Testis (tissue), 3 donors: ENCODE data around the gene PRKCG. TPM values are rescaled to one million over a fixed set of nuclear protein-coding genes. Genes with fewer than 3 reads are reported as not detected.

ENCODE experiments used
- DNase-seq: peaks from one replicate; pipeline ENCODE4 v3.0.0-alpha.2; 2019
- H3K27ac ChIP-seq, 2 donors: fragments of 200-600 bp; sonication (generic); one replicate each; pipeline ENCODE4 v1.5.1; 2019
- H3K27me3 ChIP-seq: fragments of 200-600 bp; sonication (generic); one replicate; pipeline ENCODE4 v1.5.1; 2019
- H3K36me3 ChIP-seq: fragments of 200-600 bp; sonication (generic); one replicate; pipeline ENCODE4 v1.5.1; 2017; ENCODE audit warnings: low read depth; ENCODE audit errors: missing control alignments
- H3K4me1 ChIP-seq: fragments of 200-600 bp; sonication (generic); one replicate; pipeline ENCODE4 v1.5.1; 2019
- H3K4me3 ChIP-seq, 2 donors: fragments of 200-600 bp; sonication (generic); one replicate each; pipeline ENCODE4 v1.5.1; 2017 to 2019
- H3K9me3 ChIP-seq: fragments of 200-600 bp; sonication (generic); one replicate; pipeline ENCODE4 v1.5.1; 2017
- POLR2A ChIP-seq: fragments of 450-650 bp; IDR thresholded peaks from one replicate; pipeline ENCODE4 v1.6.1; 2017; ENCODE audit warnings: antibody characterized with exemption, mild to moderate bottlenecking, moderate library complexity
- WGBS, 2 donors: methylation state at CpG; one replicate each; pipeline ENCODE4 v1.1.5; 2018; 5-methylcytosine and 5-hydroxymethylcytosine counted together
- intact Hi-C: fragments of 100-400 bp; cut with DNase I; formaldehyde crosslinking; loops from one replicate; pipeline ENCODE4 v1.15.1; 2023; ENCODE audit warnings: low total_unique reads
- polyA plus RNA-seq: library from polyadenylated mRNA; stranded (reverse); fragments of 350-450 nt; fragmentation: Illumina TruSeq; extraction: RNeasy Lipid Tissue Mini Kit (QIAGEN cat#74804); gene quantifications from one replicate; pipeline ENCODE4 v1.2.3, GENCODE V29; 2014; ENCODE audit warnings: low read depth, low replicate concordance; ENCODE audit not compliant: insufficient read depth
- total RNA-seq, 2 donors: library from RNA; depleted of rRNA; stranded (reverse); fragments of >200 nt; gene quantifications; one replicate each; pipeline ENCODE4 v1.2.3, GENCODE V29; 2016
- TF ChIP-seq, protein P1 (sequence below), 3 experiments: fragments of 450-650 bp in 2 of 3; fragments of 200-600 bp in 1 of 3; sonication (generic) in 1 of 3; IDR thresholded peaks; one replicate each; pipeline ENCODE4 v1.5.1; 2016 to 2019; ENCODE audit warnings: antibody characterized with exemption in 3 of 3, mild to moderate bottlenecking in 2 of 3, moderate library complexity in 1 of 3

The PRKCG gene
- total and polyA plus RNA-seq, 3 donors from 2014 or later = 3.7 to 10.6 (median 4.3) TPM

DNA sequence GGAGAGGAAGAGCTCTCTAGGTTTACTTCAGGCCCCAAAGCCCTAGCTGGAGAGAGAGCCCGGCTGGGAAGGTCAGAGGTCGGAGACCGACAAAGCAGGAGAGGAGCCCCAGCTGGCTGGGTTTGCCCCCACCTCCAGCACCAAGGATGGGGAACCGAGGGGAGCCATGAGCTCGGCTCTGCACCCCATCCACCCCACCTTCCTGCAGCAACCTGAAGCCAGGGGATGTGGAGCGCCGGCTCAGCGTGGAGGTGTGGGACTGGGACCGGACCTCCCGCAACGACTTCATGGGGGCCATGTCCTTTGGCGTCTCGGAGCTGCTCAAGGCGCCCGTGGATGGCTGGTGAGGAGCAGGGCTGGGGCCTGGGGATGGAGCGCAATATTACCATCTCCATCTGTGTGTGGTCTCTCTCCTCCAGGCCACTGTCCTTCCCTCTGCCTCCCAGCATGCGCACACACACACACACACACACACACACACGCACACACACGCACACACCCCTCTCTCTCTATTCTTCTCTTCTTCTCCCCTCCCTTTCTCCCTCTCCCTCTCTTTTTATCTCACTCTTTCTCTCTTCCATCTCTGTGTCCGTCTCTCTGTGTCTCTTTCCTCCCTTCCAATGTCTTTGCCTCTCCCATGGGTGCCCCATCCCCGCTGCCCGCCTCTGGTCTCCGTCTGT, 10.4 kb downstream of the PRKCG start:
- H3K4me3 ChIP-seq = no peak overlapping the region
- no peak overlapping the region for H3K27ac ChIP-seq
- 71 to 76% methylated on average over 17 to 22 of the region's 23 CpGs for WGBS, 2 donors
- intact Hi-C loops = no loop called here
- H3K36me3 ChIP-seq = no peaks in the 10 kb centered on the region
- TF ChIP-seq, protein P1, sequence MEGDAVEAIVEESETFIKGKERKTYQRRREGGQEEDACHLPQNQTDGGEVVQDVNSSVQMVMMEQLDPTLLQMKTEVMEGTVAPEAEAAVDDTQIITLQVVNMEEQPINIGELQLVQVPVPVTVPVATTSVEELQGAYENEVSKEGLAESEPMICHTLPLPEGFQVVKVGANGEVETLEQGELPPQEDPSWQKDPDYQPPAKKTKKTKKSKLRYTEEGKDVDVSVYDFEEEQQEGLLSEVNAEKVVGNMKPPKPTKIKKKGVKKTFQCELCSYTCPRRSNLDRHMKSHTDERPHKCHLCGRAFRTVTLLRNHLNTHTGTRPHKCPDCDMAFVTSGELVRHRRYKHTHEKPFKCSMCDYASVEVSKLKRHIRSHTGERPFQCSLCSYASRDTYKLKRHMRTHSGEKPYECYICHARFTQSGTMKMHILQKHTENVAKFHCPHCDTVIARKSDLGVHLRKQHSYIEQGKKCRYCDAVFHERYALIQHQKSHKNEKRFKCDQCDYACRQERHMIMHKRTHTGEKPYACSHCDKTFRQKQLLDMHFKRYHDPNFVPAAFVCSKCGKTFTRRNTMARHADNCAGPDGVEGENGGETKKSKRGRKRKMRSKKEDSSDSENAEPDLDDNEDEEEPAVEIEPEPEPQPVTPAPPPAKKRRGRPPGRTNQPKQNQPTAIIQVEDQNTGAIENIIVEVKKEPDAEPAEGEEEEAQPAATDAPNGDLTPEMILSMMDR (IDR thresholded peaks at IDR 0.05) = no peak
- no peak for TF ChIP-seq POLR2A
- H3K4me1 ChIP-seq = no peaks in the 10 kb centered on the region
- DNase-seq = no peak
- H3K27me3 ChIP-seq = no peaks in the 10 kb centered on the region
- no peaks in the 10 kb centered on the region for H3K9me3 ChIP-seq

DNA sequence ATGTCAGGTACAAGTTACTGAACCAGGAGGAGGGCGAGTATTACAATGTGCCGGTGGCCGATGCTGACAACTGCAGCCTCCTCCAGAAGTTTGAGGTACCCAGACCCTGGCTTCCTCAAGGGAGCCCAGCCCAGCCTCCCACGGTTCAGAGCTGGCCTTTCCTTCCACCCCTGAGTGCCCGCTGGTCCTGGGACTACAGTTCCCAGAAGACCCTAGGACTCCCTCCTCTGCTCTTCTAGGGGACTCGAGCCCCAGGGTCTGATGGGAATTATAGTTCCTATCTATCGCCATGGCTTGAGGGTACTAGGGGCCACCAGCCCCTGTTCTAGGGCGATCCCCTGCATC, 11.0 kb downstream of the PRKCG start:
- Histone ChIP-seq H3K9me3 (no peaks in the 10 kb centered on the region), H3K4me3 (no peak overlapping the region), H3K4me1 (no peaks in the 10 kb centered on the region), H3K27ac (no peak overlapping the region), H3K27me3 (no peaks in the 10 kb centered on the region), H3K36me3 (no peaks in the 10 kb centered on the region)
- TF ChIP-seq, protein P1 (IDR thresholded peaks at IDR 0.05) = no peak
- TF ChIP-seq POLR2A = no peak
- 71 to 72% methylated on average over 7 to 8 of the region's 8 CpGs for WGBS, 2 donors
- DNase-seq = no peak
- intact Hi-C loops = no loop called here

DNA sequence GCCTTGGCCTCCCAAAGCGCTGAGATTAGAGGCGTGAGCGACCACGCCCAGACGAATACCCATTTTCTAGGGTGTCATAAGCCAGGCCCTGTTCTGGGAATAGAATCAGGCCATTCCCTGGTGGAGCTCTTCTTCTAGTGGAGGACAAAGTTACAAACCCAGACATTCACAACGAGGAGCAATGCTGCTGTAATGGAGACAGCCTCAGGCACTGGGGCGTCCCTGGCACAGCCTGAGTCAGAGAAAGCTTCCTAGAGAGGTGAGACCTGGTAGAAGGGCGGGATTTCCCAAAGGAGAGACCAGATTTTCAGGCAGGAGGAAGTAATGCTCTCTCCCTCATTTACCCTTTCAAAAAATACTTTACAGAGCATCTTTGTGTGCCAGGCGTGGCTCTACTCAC, 12.7 kb downstream of the PRKCG start:
- Histone ChIP-seq H3K27ac (no peak overlapping the region), H3K9me3 (no peaks in the 10 kb centered on the region), H3K27me3 (no peaks in the 10 kb centered on the region), H3K36me3 (no peaks in the 10 kb centered on the region), H3K4me1 (no peaks in the 10 kb centered on the region), H3K4me3 (no peak overlapping the region)
- TF ChIP-seq, protein P1 (IDR thresholded peaks at IDR 0.05) = no peak
- no peak for TF ChIP-seq POLR2A
- WGBS, 2 donors = 80 to 84% methylated on average over 9 of the region's 9 CpGs
- intact Hi-C loops = no loop called here
- no peak for DNase-seq

DNA sequence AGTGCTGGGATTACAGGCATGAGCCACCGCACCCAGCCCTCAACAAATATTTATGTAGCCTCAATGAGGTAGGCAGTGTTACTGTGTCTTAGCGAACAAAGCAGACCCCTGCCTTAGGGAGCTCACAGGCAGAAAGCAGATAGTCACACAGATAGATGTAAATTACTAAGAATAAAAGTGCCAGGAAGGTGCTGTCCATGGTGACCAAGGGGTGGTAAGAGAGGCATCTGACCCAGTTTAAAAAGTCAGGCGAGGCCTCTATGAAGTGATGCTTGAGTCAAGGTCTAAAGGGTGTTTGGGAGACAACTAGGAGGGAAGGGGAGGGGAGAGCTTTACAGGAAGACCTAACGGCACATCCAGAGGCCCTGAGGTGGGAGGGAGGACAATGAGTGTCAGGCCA, 14.7 kb downstream of the PRKCG start:
- Histone ChIP-seq H3K9me3 (no peaks in the 10 kb centered on the region), H3K27ac (no peak overlapping the region), H3K27me3 (no peaks in the 10 kb centered on the region), H3K36me3 (no peaks in the 10 kb centered on the region), H3K4me3 (no peak overlapping the region), H3K4me1 (no peaks in the 10 kb centered on the region)
- intact Hi-C loops = no loop called here
- WGBS, 2 donors = 48 to 51% methylated on average over 4 of the region's 4 CpGs
- TF ChIP-seq POLR2A = no peak
- TF ChIP-seq, protein P1 (IDR thresholded peaks at IDR 0.05) = no peak
- no peak for DNase-seq

DNA sequence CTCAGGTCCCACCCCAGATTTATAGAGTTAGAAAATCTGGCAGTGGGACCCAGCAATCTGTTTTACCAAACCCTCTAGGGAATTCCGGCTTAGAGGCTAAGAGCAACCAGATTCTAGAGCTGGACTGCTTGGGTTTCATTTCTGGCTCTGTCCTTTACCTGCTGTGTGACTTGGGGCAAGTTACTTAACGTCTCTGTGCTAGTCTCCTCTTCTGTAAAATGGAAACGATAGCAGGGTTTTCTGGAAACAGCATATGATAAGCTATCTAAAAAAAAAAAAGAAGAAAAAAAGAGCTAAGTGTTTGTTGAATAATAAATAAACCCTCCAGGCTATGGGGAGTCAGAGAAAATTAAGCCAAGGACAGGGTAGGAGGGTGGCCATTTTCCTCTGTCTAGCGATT, 15.5 kb downstream of the PRKCG start:
- H3K27me3 ChIP-seq = no peaks in the 10 kb centered on the region
- no peak overlapping the region for H3K27ac ChIP-seq
- intact Hi-C loops = no loop called here
- TF ChIP-seq POLR2A = no peak
- TF ChIP-seq, protein P1 (IDR thresholded peaks at IDR 0.05) = no peak
- no peaks in the 10 kb centered on the region for H3K4me1 ChIP-seq
- no peak for DNase-seq
- H3K36me3 ChIP-seq = no peaks in the 10 kb centered on the region
- H3K4me3 ChIP-seq = no peak overlapping the region
- H3K9me3 ChIP-seq = no peaks in the 10 kb centered on the region
- WGBS, 2 donors = 46 to 54% methylated on average over 4 of the region's 4 CpGs
